HEK293 (cell line): Measurements from ENCODE around the gene DDIT4.
A peak's percentile ranks its signal among the peaks of the same experiment; 100 is the strongest.

ENCODE experiments used
- CTCF ChIA-PET: fragments of 350-600 bp; formaldehyde crosslinking; extraction: SDS; loops from one replicate; lab custom pipeline; 2021; ENCODE audit warnings: antibody characterized with exemption; lab: Yijun Ruan, JAX
- POLR2A ChIA-PET: fragments of 300-600 bp; formaldehyde crosslinking; extraction: SDS; loops from one replicate; lab custom pipeline; 2020; ENCODE audit warnings: antibody characterized with exemption, inconsistent platforms; lab: Yijun Ruan, JAX
- H3K27ac ChIP-seq: fragments of 200-500 bp; sonication (Bioruptor generic); 2 replicates; pipeline ENCODE4 v1.5.1; 2014; ENCODE audit warnings: low read depth, low read length, control low read depth, inconsistent platforms; ENCODE audit errors: extremely low read depth
- H3K36me3 ChIP-seq, 2 experiments: fragments of 200-500 bp in 1 of 2; sonication (Bioruptor generic) in 1 of 2; 1 replicate in 1 of 2; 2 replicates in 1 of 2; pipeline ENCODE4 v1.5.1; 2014 to 2017; ENCODE audit warnings: inconsistent platforms in 2 of 2, low read length in 2 of 2; ENCODE audit not compliant: control insufficient read depth in 2 of 2, insufficient read depth in 1 of 2
- H3K4me1 ChIP-seq: fragments of 200-500 bp; sonication (Bioruptor generic); 2 replicates; pipeline ENCODE4 v1.5.1; 2014; ENCODE audit warnings: mild to moderate bottlenecking, low read length, inconsistent platforms; ENCODE audit not compliant: control insufficient read depth, insufficient read depth
- H3K4me3 ChIP-seq: 2 replicates; pipeline ENCODE4 v1.5.1; 2011; ENCODE audit warnings: low read depth, mild to moderate bottlenecking, control low read depth, low read length, moderate library complexity
- H3K9me3 ChIP-seq: fragments of 200-500 bp; sonication (Bioruptor generic); 2 replicates; pipeline ENCODE4 v1.5.1; 2014; ENCODE audit warnings: low read depth, low read length, inconsistent platforms; ENCODE audit not compliant: control insufficient read depth, insufficient read depth
- BCL11B ChIP-seq: fragments of 450-650 bp; formaldehyde crosslinking; IDR thresholded peaks from 2 replicates; pipeline ENCODE4 v1.5.1; 2016; ENCODE audit warnings: low read depth, missing biosample characterization, missing genetic modification characterization
- EGR2 ChIP-seq: fragments of 450-650 bp; formaldehyde crosslinking; IDR thresholded peaks from 2 replicates; pipeline ENCODE4 v1.5.1; 2016; ENCODE audit warnings: low read depth, missing biosample characterization, missing genetic modification characterization
- HOXA7 ChIP-seq: sonication (generic); formaldehyde crosslinking; IDR thresholded peaks from 2 replicates; pipeline ENCODE4 v1.8.1; 2022; ENCODE audit warnings: missing genetic modification reagents, borderline replicate concordance
- HOXD13 ChIP-seq: sonication (generic); formaldehyde crosslinking; IDR thresholded peaks from 2 replicates; pipeline ENCODE4 v1.8.0; 2022; ENCODE audit warnings: missing genetic modification reagents, borderline replicate concordance
- KLF9 ChIP-seq: fragments of 450-650 bp; formaldehyde crosslinking; IDR thresholded peaks from 2 replicates; pipeline ENCODE4 v1.5.1; 2016; ENCODE audit warnings: missing biosample characterization, missing genetic modification characterization, low read depth
- PRDM1 ChIP-seq: fragments of 450-650 bp; formaldehyde crosslinking; IDR thresholded peaks from 2 replicates; pipeline ENCODE4; 2016; ENCODE audit warnings: missing biosample characterization, missing genetic modification characterization
- SP7 ChIP-seq: fragments of 450-650 bp; formaldehyde crosslinking; IDR thresholded peaks from 2 replicates; pipeline ENCODE4 v1.5.1; 2016; ENCODE audit warnings: missing biosample characterization, missing genetic modification characterization
- ZNF10 ChIP-seq: fragments of 450-650 bp; formaldehyde crosslinking; IDR thresholded peaks from 2 replicates; pipeline ENCODE4 v1.5.1; 2017; ENCODE audit warnings: missing biosample characterization, missing genetic modification characterization
- ZNF138 ChIP-seq: fragments of 450-650 bp; formaldehyde crosslinking; IDR thresholded peaks from 2 replicates; pipeline ENCODE4 v1.5.1; 2016; ENCODE audit warnings: missing biosample characterization, missing genetic modification characterization, borderline replicate concordance
- ZNF248 ChIP-seq: fragments of 450-650 bp; formaldehyde crosslinking; IDR thresholded peaks from 2 replicates; pipeline ENCODE4 v1.5.1; 2017; ENCODE audit warnings: missing biosample characterization, missing genetic modification characterization
- ZNF398 ChIP-seq: fragments of 450-650 bp; formaldehyde crosslinking; IDR thresholded peaks from 2 replicates; pipeline ENCODE4 v1.5.1; 2017; ENCODE audit warnings: missing biosample characterization, missing genetic modification characterization
- ZNF423 ChIP-seq: fragments of 450-650 bp; formaldehyde crosslinking; IDR thresholded peaks from 2 replicates; pipeline ENCODE4 v1.5.1; 2016; ENCODE audit warnings: missing biosample characterization, missing genetic modification characterization
- ZNF48 ChIP-seq: fragments of 450-650 bp; formaldehyde crosslinking; IDR thresholded peaks from 2 replicates; pipeline ENCODE4 v1.5.1; 2016; ENCODE audit warnings: missing biosample characterization, missing genetic modification characterization
- ZNF518A ChIP-seq: fragments of 450-650 bp; formaldehyde crosslinking; conservative IDR thresholded peaks from 2 replicates; pipeline ENCODE4 v1.5.1; 2016; ENCODE audit warnings: low read depth, missing biosample characterization, missing genetic modification characterization
- ZNF555 ChIP-seq: fragments of 450-650 bp; formaldehyde crosslinking; conservative IDR thresholded peaks from 2 replicates; pipeline ENCODE4 v1.5.1; 2017; ENCODE audit warnings: missing biosample characterization, mild to moderate bottlenecking, missing genetic modification characterization, inconsistent platforms
- ZNF580 ChIP-seq: fragments of 450-650 bp; formaldehyde crosslinking; IDR thresholded peaks from 2 replicates; pipeline ENCODE4 v1.5.1; 2016; ENCODE audit warnings: missing biosample characterization, missing genetic modification characterization
- ZSCAN4 ChIP-seq: fragments of 450-650 bp; formaldehyde crosslinking; IDR thresholded peaks from 2 replicates; pipeline ENCODE4 v1.5.1; 2017; ENCODE audit warnings: missing biosample characterization, missing genetic modification characterization
- ZXDB ChIP-seq: fragments of 450-650 bp; formaldehyde crosslinking; IDR thresholded peaks from 2 replicates; pipeline ENCODE4 v1.5.1; 2016; ENCODE audit warnings: missing biosample characterization, missing genetic modification characterization
- TF ChIP-seq, protein P1 (sequence below): fragments of 450-650 bp; formaldehyde crosslinking; IDR thresholded peaks from 2 replicates; pipeline ENCODE4 v1.5.1; 2016; ENCODE audit warnings: missing biosample characterization, missing genetic modification characterization
- TF ChIP-seq, protein P2 (sequence below): fragments of 450-650 bp; formaldehyde crosslinking; IDR thresholded peaks from 2 replicates; pipeline ENCODE4 v1.5.1; 2016; ENCODE audit warnings: missing biosample characterization, missing genetic modification characterization
- TF ChIP-seq, protein P3 (sequence below): fragments of 450-650 bp; formaldehyde crosslinking; IDR thresholded peaks from 2 replicates; pipeline ENCODE4 v1.5.1; 2017; ENCODE audit warnings: missing biosample characterization, missing genetic modification characterization

The DDIT4 gene

GRCh38 chr10:72270607-72271281, 3.0 kb upstream of the DDIT4 start (continued):
- TF ChIP-seq, protein P1, sequence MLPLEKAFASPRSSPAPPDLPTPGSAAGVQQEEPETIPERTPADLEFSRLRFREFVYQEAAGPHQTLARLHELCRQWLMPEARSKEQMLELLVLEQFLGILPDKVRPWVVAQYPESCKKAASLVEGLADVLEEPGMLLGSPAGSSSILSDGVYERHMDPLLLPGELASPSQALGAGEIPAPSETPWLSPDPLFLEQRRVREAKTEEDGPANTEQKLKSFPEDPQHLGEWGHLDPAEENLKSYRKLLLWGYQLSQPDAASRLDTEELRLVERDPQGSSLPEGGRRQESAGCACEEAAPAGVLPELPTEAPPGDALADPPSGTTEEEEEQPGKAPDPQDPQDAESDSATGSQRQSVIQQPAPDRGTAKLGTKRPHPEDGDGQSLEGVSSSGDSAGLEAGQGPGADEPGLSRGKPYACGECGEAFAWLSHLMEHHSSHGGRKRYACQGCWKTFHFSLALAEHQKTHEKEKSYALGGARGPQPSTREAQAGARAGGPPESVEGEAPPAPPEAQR (tag by site-specific recombination), result no peak
- TF ChIP-seq ZNF398 (tag by site-specific recombination) (peak; percentile 63), ZSCAN4 (no peak), KLF9 (tag by site-specific recombination) (no peak), ZNF48 (tag by site-specific recombination) (no peak), EGR2 (tag by site-specific recombination) (no peak)
- TF ChIP-seq, protein P2, sequence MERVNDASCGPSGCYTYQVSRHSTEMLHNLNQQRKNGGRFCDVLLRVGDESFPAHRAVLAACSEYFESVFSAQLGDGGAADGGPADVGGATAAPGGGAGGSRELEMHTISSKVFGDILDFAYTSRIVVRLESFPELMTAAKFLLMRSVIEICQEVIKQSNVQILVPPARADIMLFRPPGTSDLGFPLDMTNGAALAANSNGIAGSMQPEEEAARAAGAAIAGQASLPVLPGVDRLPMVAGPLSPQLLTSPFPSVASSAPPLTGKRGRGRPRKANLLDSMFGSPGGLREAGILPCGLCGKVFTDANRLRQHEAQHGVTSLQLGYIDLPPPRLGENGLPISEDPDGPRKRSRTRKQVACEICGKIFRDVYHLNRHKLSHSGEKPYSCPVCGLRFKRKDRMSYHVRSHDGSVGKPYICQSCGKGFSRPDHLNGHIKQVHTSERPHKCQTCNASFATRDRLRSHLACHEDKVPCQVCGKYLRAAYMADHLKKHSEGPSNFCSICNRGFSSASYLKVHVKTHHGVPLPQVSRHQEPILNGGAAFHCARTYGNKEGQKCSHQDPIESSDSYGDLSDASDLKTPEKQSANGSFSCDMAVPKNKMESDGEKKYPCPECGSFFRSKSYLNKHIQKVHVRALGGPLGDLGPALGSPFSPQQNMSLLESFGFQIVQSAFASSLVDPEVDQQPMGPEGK (tag by site-specific recombination), result peak; percentile 37; the same call in 1 of the 2 replicates

- ChIA-PET CTCF (interaction anchor here (0.6 to 4.5 kb wide), 6 partner anchors 13 to 188 kb away, joined by 3 to 52 read pairs (median 5); no protein-coding TSS in a partner anchor), POLR2A (interaction anchor here (0.6 to 5.1 kb wide), 38 partner anchors 9 to 823 kb away, joined by 3 to 120 read pairs (median 8); partner anchors contain the start of genes ANAPC16 and ASCC1)
- peaks cover 7% of the 10 kb centered on the region for H3K4me1 ChIP-seq
- H3K36me3 ChIP-seq, result peaks cover 0 to 16% of the 10 kb centered on the region in 2 experiments; a peak in 1 of 3 replicates
- peak overlapping the region; percentile 65 for H3K4me3 ChIP-seq
- H3K27ac ChIP-seq, result peak overlapping the region; percentile 98
- H3K9me3 ChIP-seq, result no peaks in the 10 kb centered on the region
- TF ChIP-seq ZNF580 (tag by site-specific recombination), result peak; percentile 72
- no peak for TF ChIP-seq PRDM1 (tag by site-specific recombination)
- TF ChIP-seq ZNF555 (tag by site-specific recombination), result no peak
- TF ChIP-seq HOXD13 (CRISPR knock-in tag), result peak; percentile 99
- TF ChIP-seq KLF9 (tag by site-specific recombination), result no peak
- peak; percentile 42; the same call in 1 of the 2 replicates for TF ChIP-seq ZNF518A
- no peak for TF ChIP-seq HOXA7 (CRISPR knock-in tag)
- TF ChIP-seq SP7 (tag by site-specific recombination), result peak; percentile 71
- TF ChIP-seq ZXDB (tag by site-specific recombination), result peak; percentile 33
- TF ChIP-seq, protein P3, sequence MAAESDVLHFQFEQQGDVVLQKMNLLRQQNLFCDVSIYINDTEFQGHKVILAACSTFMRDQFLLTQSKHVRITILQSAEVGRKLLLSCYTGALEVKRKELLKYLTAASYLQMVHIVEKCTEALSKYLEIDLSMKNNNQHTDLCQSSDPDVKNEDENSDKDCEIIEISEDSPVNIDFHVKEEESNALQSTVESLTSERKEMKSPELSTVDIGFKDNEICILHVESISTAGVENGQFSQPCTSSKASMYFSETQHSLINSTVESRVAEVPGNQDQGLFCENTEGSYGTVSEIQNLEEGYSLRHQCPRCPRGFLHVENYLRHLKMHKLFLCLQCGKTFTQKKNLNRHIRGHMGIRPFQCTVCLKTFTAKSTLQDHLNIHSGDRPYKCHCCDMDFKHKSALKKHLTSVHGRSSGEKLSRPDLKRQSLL, result no peak; the same call in 1 of the 2 replicates
- no peak for TF ChIP-seq ZNF248 (tag by site-specific recombination)
- TF ChIP-seq ZNF10 (tag by site-specific recombination), result no peak
- no peak for TF ChIP-seq ZNF138 (tag by site-specific recombination)
- peak; percentile 70 for TF ChIP-seq BCL11B (tag by site-specific recombination)
- TF ChIP-seq ZNF423 (tag by site-specific recombination), result peak; percentile 91
Measured at GRCh38 chr10:72272689-72273409, 875 bp upstream of the DDIT4 start.
